WERI-Rb-1 (cell line): ENCODE measurements around the gene AHR.

Source experiments
- DNase-seq: peaks from one replicate; pipeline ENCODE4 v3.0.0-alpha.2; 2020
- H3K27ac ChIP-seq: fragments of 250-450 bp; sonication (Bioruptor Pico); 2 replicates; pipeline ENCODE4 v1.5.1; 2020; ENCODE audit warnings: mild to moderate bottlenecking, moderate library complexity
- H3K27me3 ChIP-seq: fragments of 250-450 bp; sonication (Bioruptor Pico); 2 replicates; pipeline ENCODE4 v1.5.1; 2021; ENCODE audit warnings: mild to moderate bottlenecking, low read depth, moderate library complexity; ENCODE audit not compliant: insufficient read depth, severe bottlenecking
- H3K36me3 ChIP-seq: fragments of 250-450 bp; sonication (Bioruptor Pico); 2 replicates; pipeline ENCODE4 v1.5.1; 2020; ENCODE audit warnings: mild to moderate bottlenecking, moderate library complexity
- H3K4me3 ChIP-seq: 2 replicates; pipeline ENCODE4 v1.5.1; 2011; ENCODE audit warnings: low read depth, mild to moderate bottlenecking, control low read depth, low read length
- H3K9me3 ChIP-seq: fragments of 250-450 bp; sonication (Bioruptor Pico); 2 replicates; pipeline ENCODE4 v1.5.1; 2021; ENCODE audit warnings: mild to moderate bottlenecking, moderate library complexity; ENCODE audit not compliant: severe bottlenecking
- CTCF ChIP-seq: IDR thresholded peaks from 2 replicates; pipeline ENCODE4 v1.5.1; 2011; ENCODE audit warnings: low read depth, mild to moderate bottlenecking, control low read depth, inconsistent platforms, low read length

Gene AHR

GRCh38 chr7:17365775-17366174 lies 67.3 kb downstream of the AHR start:
- DNase-seq = no peak
- H3K4me3 ChIP-seq = no peak overlapping the region
- H3K9me3 ChIP-seq = no peaks in the 10 kb centered on the region
- H3K27ac ChIP-seq = no peak overlapping the region
- no peaks in the 10 kb centered on the region for H3K27me3 ChIP-seq
- no peaks in the 10 kb centered on the region for H3K36me3 ChIP-seq
- TF ChIP-seq CTCF = no peak

DNA sequence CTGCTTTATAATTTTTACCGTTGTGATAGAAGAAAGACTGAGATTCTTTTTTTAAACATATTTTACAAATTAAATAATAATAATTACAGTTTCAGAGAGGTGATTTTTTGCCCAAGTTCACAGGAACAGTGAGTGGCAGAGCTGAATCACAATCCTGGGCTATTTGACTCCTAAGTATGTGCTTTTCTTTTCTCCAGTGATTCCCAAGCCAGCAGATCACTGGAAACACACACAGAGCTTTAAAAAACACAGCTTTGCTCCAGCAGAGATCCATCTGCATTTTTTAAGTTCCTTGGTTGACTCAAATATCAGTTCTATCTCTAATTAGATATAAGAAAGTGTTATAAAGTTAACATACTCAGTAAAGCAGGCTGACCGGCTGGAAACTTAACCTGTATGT lies 69.0 kb downstream of the AHR start:
- H3K4me3 ChIP-seq = no peak overlapping the region
- no peak overlapping the region for H3K27ac ChIP-seq
- DNase-seq = no peak
- TF ChIP-seq CTCF = no peak
- H3K27me3 ChIP-seq = no peaks in the 10 kb centered on the region
- H3K9me3 ChIP-seq = no peaks in the 10 kb centered on the region
- no peaks in the 10 kb centered on the region for H3K36me3 ChIP-seq

GRCh38 chr7:17368856-17369524 lies 70.5 kb downstream of the AHR start:
- no peak for TF ChIP-seq CTCF
- DNase-seq = no peak
- H3K27ac ChIP-seq = no peak overlapping the region
- no peaks in the 10 kb centered on the region for H3K9me3 ChIP-seq
- H3K27me3 ChIP-seq = no peaks in the 10 kb centered on the region
- no peak overlapping the region for H3K4me3 ChIP-seq
- no peaks in the 10 kb centered on the region for H3K36me3 ChIP-seq

GRCh38 chr7:17369691-17370426 lies 71.4 kb downstream of the AHR start:
- Histone ChIP-seq H3K27ac (no peak overlapping the region), H3K4me3 (no peak overlapping the region), H3K36me3 (no peaks in the 10 kb centered on the region), H3K27me3 (no peaks in the 10 kb centered on the region), H3K9me3 (no peaks in the 10 kb centered on the region)
- TF ChIP-seq CTCF = no peak
- DNase-seq = no peak

GRCh38 chr7:17370901-17371585 lies 72.6 kb downstream of the AHR start:
- Histone ChIP-seq H3K36me3 (no peaks in the 10 kb centered on the region), H3K4me3 (no peak overlapping the region), H3K27me3 (no peaks in the 10 kb centered on the region), H3K9me3 (no peaks in the 10 kb centered on the region), H3K27ac (no peak overlapping the region)
- no peak for DNase-seq
- TF ChIP-seq CTCF = no peak
